GM18517 (cell line): ENCODE data around the gene DNM3.
"Not testable (repeated sequence)": the region's sequence is repeated elsewhere in the genome, so short reads cannot be mapped to it uniquely, and the experiment has no call there.

Experiments
- ATAC-seq: cut with Tn5 transposase; IDR thresholded peaks from one replicate; pipeline ENCODE4 v1.9.1; 2021; ENCODE audit warnings: mild to moderate bottlenecking, moderate library complexity; ENCODE audit not compliant: unreplicated experiment

Gene DNM3

DNA sequence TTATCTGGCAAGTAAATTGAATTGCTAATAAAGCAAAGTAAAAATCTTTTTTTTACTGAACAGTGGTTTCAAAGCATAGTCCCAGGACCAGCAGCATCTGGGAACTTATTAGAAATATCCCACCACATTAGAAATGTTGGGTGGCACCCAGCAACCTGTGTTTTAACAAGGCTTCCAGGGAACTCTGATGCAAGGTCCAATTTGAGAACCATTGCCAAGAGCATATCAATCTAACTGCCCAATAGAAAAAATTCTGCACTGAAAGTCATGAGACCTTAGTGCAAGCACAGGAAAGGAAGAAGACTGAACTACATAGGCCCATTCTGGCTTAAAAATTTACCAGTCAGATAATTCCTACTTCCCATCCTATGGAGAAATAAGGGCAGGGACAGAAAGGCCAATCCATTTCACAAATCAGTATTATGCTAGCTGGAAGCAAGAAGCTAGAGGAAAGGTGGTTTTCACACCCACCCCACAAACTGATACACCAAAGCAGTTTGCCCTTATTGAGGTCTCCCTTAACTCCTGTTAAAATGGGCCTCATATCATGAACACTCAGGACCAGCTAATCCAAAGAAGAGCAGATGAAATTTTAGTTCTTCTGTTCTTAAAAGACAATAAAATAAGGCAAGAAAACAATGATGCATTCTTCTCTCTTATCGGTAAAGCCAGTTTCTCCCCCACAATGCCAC lies 561.7 kb downstream of the DNM3 start:
- no peak for ATAC-seq

DNA sequence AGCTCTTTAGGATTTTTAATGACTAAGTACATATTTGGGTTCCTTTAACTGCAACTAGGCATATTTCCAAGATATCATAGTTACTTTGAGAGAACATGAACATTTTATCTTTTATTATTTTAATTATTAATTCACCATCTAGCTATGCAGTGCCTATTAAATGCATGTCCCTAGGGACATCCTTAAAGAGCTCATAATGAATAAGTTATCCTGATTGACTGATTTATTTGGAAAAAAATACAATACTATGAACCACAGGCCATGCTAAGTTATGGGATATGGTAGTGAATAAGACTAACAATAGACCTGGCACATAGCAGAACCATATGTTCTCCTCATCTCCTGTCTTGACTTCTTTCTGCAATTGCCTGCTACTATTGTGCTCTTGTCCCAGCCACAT lies 562.8 kb downstream of the DNM3 start:
- ATAC-seq, result no peak

DNA sequence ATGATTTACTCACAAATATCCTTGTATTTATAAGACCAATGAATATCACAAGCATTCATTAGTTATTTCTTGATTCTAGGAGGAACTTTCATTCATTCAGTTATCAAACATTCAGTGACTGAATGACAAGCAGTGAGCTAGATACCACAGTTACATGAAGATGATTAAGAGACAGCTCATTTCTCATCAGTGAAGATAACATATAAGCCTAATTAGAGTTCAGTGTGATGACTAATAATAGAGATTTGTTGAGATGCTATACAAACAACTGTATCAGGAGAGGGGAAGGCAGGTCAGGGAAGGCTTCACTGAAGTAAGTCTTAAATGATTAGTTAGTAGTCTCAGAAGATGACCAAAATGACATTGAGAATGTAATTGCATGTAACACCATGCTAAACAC lies 564.6 kb downstream of the DNM3 start:
- ATAC-seq, result no peak

DNA sequence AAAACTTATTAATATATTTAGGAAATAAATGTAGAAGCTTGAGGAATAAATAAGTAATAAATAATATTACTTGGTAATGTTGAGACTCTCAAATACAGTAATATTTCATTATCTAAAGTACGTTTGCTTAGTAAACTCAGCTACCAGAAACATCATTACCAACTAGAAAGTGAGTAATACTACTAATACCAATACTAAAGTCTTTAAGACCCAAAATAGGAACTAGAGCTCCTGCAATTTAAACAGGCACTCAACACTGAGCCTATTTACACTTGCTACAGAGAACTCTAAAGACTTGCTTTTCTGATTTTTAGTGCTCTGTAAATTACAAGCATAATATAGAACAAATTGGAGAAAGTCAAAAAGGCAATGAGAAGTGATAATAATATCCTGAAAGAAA lies 565.7 kb downstream of the DNM3 start:
- ATAC-seq, result no peak

DNA sequence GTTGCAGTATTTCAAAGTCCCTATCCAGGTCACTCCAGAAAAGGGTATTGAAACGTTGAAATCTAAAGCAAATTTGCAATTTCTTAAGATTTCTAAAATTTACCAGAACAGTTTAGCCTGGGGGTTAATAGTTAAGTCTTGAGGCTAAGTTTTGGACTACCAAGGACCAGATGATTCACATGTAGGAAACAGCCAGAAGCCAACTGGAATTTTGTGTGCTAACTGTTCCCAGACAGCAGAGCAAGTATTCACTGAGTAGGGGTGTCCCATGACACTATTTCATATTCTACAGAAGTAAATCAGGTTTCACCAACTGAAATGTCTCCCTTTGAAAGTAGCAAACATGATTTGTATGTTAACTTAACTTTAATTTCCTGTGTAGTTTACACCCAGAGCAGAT lies 567.7 kb downstream of the DNM3 start:
- no peak for ATAC-seq

DNA sequence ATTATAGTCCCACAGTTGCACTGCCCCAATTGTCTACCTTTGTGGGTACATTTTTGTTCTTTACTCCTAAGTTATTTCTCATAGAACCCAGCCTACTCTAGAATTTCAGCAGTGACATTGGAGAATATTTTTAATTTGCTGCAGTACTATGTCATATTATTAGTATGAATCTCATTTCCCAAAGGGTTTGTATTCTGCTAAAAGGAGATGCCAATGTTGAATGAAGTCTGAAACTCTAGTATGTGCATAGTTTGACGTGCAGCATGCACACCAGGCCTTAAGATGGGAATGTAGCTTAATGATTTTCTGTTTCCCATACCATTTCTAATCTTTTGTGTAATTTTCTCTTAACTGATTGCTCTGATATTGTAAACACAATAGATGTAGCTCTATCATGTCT lies 568.7 kb downstream of the DNM3 start:
- no peak for ATAC-seq

DNA sequence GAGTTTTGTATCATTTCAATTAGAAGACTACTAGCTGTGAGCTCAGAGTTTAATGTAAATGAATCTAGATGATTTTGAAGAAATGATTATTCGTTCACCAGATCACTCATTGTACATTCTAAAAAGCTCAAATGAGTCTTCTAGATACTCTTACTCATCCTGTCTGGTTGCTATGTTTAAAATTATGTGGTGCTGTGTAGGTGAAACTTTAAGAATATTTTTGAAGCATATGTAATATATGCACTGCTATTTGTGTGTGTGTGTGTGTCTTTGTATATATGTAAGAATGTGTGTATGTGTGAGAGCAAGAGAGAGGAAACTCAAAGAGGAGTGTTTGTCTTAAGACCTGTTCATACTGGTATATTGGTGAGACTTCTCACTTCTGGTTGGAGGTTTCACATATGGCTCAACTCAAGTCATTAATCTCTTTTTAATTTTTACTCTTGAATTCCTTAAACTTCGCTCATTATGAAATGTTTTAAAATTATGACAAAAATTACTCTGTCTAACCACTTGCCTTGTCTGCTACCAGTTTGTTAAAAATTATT lies 570.6 kb downstream of the DNM3 start:
- no peak for ATAC-seq

DNA sequence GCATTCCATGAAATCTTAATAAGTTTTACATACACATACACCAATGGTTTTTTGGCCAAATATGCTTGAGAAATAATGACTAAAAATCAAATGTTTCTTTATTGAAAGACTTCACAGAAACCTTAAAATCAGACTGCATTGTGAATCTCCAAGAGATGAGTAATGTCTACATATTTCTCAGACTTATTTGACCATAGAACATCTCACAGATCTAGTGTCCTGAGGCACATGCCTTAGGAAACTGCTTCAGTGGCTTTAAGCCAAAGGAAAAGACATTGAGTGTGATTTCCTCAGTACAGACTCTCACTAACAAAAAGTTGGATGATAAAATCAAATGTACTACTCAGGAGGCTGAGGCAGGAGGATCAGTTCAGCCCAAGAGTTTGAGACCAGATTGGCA lies 573.0 kb downstream of the DNM3 start:
- no peak for ATAC-seq

DNA sequence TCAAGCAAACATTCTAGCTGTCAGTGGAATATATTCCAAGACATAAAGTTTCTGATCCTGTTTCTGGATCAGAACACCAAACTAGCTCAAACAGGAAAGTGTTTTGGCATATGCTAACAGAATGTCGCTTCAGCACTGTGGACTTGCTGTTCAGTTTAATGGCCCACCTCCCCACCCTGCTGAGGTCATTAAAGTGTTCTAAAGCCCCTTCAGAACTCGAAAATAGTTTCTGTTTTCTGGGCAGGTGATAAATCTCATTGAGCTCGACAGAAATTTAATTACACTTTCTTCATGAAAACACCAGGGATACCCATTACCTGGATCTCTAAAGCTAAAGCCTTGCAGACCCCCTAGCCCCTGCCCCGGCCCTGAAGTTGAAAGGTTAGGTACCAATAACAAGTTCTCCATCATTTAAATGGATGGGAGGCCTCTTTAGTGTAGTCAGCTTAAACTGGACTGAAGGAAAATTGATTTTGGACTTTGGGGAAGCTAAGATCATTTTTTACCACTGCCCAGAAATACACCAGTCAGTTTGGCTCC lies 575.3 kb downstream of the DNM3 start:
- no peak for ATAC-seq

DNA sequence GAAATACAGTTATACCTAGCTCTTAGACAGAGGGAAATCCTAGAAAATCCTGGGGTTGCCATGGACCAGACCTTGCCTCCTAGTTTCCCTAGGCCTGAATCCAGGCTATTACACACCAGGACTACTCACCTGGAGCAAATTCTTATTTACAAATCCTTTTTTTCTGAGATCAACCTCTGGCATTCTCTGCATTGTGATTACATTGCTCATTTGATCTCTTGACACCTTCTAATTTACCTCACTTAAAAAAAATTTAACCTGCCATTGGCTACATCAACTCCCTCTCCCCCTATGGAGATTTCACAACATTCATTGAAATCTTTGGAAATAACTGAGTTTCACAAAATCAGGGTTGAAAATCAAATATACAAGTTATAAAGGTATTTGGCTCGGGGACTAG lies 576.3 kb downstream of the DNM3 start:
- no peak for ATAC-seq

DNA sequence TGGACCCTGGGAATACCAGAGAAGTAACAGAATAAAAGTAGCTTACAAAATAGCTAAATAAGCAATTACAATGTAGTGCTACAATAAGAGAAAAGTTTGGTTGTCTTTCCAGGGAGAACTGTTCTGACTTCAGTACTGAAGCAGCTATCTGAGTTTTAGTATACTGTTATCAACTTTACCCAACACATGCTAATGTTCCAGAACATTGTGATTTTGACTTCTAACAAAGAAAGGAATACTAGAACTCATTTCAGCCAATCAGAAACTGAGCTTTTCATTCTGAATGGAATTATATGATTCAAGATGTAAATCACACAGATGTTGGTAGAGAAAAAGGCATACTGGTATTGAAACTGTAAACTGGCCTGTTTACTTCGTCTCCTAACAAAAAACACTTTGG lies 579.1 kb downstream of the DNM3 start, which contains the start of gene C1orf105:
Gene C1orf105 (plus strand): TSS at position 301 of the 400 bp plus-strand sequence. CDS start 201 bp downstream, outside the sequence.
- no peak for ATAC-seq

DNA sequence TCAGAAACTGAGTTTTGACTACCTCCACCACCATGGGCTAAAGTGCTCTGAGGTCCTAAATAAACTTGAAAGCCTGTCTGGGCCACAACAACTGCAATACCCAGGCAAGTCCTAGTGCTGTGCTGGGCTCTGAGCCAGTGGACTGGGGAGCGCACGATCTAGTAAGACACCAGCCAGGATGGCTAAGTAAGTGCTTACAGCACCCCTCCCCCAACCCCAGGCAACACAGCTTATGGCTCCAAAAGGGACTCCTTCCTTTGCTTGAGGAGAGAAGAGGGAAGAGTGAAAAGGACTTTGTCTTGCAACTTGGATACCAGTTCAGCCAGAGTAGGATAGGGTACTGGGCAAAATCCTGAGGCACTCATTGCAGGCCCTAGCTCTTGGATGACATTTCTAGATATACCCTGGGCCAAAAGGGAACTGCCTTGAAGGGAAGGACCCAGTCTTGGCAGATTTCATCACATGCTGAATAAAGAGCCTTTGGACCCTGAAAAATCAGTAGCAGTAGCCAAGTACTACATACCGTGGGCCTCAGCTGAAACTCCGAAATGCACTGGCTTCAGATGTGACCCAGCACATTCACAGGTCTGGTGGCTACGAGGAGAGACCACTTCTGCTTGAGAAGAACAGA lies 580.8 kb downstream of the DNM3 start:
- no peak for ATAC-seq

DNA sequence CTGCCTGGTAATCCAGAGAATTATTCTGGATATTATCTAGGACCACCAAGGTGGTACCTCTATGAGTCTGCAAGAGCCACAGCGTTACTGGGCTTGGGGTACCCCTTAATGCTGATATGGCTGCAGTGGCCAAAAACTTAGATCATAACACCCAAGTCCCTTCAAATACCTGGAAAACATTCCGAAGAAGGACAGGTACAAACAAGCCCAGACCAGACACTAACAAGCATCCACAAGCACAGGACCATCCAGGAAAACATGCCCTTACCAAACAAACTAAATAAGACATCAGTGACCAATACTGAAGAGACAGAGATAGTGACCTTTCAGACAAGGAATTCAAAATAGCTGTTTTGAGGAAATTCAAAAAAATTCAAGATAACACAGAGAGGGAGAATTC lies 582.0 kb downstream of the DNM3 start:
- ATAC-seq, result no peak

DNA sequence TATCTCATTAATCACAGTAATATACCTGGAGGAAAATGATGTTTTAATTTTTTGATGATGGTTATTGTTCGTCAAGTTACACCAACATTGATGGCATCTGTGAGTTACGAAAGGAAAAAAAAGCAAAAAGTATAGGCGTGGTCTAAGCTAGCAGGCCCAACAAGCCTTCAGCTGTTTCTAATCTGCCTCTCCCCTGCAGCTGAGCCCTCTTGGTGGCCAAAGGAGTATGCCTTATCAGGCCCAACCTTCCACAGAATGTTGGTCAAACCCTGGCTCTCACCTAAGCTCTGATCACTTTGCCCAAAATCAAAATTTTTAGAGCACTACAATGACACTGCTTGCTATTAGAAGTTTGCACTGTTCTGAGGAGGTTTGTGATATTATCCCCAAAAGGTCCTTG lies 584.0 kb downstream of the DNM3 start:
- no peak for ATAC-seq

DNA sequence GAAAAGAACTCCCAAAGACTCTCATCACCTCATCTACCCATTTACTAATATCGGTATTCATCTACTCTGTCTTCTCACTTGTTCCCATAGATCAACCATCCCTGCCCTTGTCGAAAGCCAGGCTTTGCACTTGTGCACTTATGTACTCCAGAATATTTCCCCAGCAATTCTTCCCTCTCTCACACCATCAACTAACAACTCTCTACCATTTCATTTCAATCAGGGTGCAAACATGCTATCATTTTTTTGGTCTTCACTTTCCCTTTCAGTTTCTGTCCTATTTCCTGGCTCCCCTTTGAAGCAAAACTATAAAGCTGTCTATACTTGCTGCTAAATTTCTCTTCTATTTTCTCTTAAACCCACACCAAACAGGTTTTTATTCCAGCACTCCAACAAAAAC lies 585.9 kb downstream of the DNM3 start:
- no peak for ATAC-seq

DNA sequence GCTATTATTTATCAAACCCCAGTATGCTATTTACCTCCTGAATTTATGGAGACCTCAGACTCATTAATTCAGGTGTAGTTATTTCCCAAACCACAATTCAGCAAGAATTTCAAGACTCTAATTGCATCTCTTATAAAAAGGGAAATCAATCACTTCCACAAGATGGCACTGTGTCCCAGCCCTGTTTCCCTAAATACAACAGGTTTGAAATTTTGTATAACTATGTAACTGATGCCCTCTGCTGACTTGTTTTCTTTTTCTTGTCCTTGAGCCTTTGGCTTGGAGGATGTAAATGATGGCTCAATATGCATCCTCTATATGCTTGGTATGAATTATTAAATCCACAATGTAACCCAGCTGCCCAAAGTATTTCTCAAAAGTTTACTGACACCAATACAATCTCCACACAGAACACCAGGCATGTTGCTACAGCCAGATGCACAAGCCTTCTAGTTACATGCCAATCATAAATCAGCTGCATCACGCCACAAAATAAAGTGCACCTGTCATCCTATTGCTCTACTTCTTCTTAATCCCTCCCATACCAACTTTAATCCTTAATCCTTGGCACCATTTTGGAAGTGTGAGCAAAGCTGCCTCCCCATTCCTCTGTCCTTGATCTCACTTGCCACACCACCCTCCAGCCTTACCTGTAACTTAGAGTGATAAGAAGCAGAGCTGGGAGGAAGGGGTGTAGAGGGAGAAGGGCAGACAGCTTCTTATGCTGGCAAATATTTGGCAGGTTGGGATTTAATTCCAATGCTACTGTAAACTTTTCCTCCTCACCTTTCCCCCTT lies 588.2 kb downstream of the DNM3 start:
- ATAC-seq, result no peak

DNA sequence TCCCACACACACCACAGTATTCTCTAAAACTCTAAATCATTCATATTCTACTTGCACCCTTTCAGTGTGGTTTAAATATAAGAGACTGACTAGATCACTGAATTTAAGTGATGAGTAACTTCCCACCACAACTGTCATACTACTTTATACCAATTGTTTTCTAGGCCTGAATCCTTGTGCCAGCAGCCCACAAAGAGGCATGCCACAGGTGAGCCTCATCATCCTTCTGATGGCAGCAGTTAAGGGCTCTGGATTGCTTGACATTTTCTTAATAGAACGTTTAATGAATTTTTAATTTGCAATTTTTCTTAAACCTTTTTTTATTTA lies 588.8 kb downstream of the DNM3 start:
- no peak for ATAC-seq

DNA sequence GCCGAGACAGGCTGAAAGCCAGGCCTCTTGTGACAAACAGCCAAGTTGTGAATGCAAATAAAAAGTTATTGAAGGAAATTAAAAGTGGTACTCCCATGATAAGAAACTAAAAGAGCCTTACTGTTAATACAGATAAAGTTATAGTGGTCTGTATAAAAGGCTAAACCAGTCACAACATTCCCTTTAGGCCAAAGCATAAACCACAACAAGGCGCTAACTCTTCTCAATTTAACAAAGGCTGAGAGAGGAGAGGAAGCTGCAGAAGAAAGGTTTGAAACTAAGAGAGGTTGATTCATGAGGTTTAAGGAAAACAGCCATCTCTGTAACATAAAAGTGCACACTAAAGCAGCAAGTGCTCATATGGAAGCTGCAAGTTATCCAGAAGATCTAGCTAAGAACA lies 589.9 kb downstream of the DNM3 start:
- no peak for ATAC-seq

DNA sequence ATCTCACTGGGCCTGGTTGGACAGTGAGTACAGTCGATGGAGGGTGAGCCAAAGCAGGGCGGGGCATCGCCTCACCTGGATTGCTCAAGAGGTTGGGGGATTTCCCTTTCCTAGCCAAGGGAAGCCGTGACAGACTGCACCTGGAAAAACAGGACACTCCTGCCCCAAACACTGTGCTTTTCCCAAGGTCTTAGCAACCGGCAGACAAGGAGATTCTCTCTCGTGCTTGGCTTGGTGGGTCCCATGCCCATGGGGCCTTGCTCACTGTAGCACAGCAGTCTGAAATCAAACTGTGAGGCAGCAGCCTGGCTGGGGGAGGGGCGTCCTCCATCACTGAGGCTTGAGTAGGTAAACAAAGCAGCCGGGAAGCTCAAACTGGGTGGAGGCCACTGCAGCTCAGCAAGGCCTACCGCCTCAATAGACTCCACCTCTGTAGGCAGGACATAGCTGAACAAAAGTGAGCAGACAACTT lies 590.5 kb downstream of the DNM3 start:
- no peak for ATAC-seq

DNA sequence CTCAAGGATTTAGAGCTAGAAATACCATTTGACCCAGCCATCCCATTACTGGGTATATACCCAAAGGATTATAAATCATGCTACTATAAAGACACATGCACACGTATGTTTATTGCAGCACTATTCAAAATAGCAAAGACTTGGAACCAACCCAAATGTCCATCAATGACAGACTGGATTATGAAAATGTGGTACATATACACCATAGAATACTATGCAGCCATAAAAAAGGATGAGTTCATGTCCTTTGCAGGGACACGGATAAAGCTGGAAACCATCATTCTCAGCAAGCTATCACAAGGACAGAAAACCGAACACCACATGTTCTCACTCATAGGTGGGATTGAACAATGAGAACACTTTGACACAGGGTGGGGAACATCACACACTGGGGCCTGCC lies 595.9 kb downstream of the DNM3 start:
- not testable (repeated sequence) for ATAC-seq

DNA sequence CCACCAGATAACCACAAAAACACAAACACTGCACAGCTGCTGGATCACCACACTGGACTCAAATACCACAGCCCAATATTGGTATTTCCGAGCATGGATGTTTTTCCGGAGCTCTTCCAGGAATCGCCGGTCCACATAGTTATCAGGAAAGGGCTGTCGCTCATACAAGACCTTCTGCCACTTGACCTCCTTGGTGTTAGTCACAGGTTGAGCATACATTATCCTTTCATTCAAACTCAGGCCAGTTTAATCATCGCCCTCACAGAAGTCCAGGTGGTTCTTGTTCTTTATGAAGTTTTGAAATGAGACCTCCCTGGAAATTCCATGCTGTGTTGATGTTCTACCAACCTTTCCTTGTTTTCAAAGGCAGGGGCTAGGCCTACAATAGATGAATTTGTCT lies 601.1 kb downstream of the DNM3 start:
- no peak for ATAC-seq
